NT2/D1 (cell line): ENCODE results near the gene USH1C.

Experiments used
- YY1 ChIP-seq: IDR thresholded peaks from 2 replicates; pipeline ENCODE4 v1.6.1; 2011; ENCODE audit not compliant: insufficient read length, insufficient read depth
- ZNF274 ChIP-seq: IDR thresholded peaks from 2 replicates; pipeline ENCODE4 v1.6.1; 2011; ENCODE audit warnings: mild to moderate bottlenecking, low read depth, low read length

DNA sequence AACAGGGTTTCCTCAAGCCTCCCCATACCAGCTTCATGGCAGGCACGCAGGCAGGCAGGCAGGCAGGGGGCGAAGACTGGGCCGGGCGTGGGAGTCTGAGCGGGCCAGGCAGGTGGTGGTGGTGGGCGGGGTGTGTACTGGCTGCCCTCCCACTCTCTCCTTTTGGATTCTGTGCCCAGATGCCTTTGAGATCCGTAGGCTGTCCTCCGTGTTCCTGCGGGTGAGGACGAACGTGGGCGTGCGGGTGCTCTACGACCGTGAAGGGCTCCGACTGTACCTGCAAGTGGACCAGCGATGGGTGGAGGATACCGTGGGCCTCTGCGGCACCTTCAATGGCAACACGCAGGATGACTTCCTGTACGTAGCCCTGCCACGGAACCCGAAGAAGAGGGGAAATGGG, 25.8 kb upstream of the USH1C start:
- TF ChIP-seq ZNF274 (no peak), YY1 (no peak)
